Limb (tissue), 2 donors: ENCODE measurements around the gene ARHGEF33.

Source experiments
- DNase-seq, 2 donors: peaks; one replicate each; pipeline ENCODE4 v3.0.0-alpha.2; 2016; ENCODE audit errors: extremely low spot score in 2 of 2

Gene ARHGEF33

DNA sequence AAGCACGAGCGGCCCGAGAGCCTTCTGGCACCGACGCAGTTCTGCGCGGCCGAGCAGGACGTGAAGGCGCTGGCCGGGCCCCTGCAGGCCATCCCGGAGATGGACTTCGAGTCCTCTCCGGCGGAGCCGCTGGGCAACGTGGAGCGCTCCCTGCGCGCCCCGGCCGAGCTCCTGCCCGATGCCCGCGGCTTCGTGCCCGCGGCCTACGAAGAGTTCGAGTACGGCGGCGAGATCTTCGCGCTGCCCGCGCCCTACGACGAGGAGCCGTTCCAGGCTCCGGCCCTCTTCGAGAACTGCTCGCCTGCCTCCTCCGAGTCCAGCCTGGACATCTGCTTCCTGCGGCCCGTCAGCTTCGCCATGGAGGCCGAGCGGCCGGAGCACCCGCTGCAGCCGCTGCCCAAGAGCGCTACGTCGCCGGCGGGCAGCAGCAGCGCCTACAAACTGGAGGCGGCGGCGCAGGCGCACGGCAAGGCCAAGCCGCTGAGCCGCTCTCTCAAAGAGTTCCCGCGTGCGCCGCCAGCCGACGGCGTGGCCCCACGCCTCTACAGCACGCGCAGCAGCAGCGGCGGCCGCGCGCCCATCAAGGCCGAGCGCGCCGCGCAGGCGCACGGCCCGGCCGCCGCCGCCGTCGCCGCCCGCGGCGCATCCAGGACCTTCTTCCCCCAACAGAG, 70.4 kb downstream of the ARHGEF33 start:
- peak; percentile 90 for DNase-seq

DNA sequence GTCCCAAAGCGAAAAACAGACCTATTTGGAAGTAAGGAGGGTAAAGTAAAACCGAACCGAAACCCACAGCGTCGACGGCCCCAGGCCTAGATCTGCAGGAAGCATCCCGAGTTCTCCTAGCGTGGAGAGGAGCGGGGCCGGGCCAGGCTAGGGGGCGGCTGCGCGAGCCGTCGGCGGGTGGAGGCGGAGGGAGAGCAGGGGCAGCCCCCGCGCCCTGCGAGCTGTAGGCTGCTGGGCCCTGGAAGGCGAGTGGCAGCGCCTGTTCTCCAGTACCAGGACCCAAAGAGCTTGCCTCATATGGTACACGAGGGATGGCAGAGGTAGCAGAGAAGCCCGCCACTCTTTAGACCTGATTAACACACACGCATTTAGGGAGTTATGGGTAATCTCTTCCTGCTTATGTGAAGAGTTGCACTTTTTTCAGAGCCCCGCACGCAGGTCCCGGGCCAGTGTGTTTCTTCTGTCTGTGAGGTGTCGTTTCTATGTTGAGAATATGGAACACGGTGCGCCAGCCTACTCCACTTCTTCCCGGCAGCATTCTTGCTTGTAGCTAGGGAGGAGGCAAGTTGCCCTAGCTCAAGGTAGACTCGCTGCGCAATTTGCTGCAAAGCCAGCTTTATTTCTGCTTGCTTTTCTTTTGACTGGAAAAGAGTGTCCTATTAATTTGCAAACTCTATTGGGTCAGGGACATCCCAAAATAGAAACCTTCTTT, 71.1 kb downstream of the ARHGEF33 start:
- no peak for DNase-seq

DNA sequence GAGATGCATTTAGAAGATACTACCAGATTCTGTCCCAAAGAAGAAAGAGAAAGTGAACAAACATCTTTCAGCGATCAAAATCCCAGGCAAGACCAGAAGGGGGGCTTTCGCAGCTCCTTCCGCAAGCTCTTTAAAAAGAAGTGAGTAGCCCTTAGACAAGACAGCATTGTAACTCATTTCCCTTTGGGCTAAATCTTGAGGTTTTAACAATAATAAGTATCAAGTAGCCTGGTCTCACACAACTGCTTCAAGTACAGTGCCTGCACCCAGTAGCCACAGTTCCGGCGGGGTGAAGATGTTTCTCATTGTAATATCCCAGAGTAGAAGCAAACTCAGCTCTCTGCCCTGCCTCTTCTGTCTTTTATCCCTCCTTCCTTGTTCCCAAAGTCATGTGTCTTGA, 76.3 kb downstream of the ARHGEF33 start:
- no peak for DNase-seq

DNA sequence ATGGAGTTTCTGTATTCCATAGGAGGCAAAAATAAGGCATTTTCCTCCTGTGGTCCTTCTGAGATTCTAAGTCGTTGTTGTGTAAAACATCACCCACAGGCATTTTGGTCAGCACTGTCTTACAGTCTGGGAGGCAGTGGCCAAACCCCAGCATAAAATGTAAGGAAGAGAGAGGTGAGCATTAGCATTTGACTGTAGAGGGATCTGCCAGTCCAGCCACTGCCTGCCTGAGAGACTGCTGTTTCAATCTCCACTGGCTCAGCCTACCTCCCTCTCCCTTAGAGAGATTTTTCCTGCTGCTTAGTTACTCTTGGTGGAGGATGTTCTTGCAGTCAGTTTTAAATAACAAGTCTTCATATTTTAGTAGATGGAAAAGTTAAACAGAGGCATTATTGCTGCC, 77.0 kb downstream of the ARHGEF33 start:
- no peak for DNase-seq

DNA sequence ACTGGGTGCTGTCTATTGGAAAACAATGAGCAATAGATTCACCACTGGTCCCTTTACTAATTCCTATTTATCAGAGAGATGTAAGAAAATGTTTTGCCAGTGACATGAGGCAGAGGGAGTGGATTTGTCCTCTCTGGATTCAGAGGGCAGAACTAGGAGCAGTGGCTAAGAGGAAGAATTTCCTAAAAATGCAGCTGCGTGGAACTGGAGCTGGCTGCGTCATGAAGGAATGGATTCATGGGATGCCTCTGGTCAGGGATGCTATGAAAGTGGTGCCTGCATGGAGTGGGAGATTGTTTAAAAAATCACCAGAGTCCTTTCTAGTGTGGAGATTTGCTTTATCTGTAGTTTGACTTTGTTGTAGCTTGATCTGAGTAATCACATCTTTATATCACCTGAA, 78.3 kb downstream of the ARHGEF33 start:
- DNase-seq = no peak

DNA sequence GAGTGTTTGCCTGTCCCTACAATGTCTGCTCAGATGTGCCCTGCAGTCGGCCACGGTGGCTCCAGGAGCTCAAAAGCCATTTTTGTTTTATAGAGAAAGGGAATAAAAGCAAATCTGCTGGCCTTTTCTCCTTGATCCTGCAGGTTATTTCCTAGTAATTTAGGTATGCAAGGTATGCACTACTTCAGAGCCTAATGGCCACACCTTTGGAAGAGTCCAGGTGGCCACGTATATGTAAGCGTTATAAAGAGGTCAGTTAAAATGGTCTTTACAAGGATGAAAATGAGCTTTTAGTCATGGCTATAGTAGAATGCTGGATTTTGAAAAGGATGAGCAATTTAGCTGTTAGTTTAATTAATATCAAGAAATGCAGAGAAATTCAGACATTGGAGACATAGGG, 81.7 kb downstream of the ARHGEF33 start:
- DNase-seq = no peak

DNA sequence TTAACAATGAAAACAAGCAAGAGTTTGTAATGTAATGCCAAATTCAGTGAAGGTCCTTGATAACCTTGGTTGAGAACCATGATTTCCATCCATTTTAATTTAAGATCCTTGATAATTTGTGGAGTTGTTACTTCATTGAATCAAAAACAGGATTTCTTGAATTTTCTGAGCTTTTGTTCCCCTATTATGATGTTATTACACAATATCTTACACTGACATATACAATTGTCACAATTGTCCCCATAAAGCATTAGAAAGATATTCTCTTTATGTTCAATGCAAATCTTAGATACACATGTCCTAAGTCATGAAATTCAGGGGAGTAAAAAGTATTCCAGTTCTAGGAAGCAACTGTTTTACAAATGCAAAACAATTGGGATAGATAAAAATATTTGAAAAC, 83.6 kb downstream of the ARHGEF33 start:
- DNase-seq = no peak

DNA sequence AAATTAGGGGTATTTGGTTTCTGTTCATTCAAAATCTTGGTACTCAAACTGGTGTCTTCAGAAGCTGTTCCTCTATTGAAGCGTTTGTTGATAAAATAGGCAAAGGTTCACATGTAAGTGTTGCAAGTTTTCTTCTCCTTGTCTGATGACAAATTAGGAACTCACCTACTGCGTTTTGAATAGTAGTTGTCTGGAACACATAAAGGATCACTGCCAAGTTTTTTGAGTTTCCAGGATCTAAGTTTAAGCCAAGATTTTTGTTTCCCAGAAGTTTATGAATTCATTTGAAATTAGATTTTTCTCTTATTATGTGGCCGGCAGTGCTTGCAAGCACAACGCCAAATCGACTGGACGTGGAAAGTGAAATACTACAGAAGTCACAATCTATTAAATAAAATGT, 85.4 kb downstream of the ARHGEF33 start:
- DNase-seq = peak in 1 of 2 donors; percentile 24

DNA sequence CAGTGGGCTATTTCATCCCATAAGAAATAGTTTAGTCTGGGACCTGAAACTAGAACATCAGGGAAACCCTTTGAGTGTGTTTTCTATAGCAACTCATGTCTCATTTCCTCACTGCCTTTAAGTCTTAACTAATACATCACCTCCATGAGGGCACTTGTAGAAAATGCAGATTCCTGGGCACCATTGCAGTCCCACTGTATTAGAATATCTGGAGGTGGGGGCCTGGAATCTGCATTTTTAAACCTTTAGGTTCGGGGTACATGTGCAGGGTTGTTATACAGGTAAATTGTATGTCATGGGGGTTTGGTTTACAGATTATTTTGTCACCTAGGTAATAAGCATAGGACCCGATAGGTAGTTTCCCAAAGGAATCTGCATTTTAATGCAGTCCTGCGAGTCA, 87.4 kb downstream of the ARHGEF33 start:
- DNase-seq = no peak

DNA sequence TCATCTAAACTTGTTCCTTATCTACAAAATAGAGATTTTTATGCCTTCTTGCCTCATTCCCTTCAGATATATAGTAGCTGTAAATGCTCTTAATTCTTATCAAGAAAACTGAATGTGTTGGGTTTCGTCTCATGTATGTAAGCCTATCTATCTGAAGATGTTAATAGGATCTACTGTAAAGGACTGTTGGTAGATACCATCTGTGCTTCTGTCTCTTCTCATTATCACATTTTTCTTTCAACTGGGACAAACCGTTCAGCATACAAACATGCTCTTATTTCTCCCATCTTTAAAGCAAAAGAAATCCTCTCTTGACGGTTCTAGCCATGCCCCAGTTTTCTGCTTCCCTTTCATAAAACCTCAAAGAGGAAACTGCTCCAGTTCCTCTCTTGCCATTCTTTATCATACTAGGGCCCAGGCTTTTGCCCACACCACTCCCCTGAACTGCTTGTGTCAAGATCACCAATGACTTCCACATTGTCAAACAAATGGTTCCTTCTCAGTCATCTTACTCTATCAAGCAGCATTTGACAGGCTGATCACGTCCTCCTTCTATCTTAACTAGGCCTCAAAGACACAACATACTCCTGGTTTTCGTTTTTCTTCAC, 88.7 kb downstream of the ARHGEF33 start:
- DNase-seq = no peak

DNA sequence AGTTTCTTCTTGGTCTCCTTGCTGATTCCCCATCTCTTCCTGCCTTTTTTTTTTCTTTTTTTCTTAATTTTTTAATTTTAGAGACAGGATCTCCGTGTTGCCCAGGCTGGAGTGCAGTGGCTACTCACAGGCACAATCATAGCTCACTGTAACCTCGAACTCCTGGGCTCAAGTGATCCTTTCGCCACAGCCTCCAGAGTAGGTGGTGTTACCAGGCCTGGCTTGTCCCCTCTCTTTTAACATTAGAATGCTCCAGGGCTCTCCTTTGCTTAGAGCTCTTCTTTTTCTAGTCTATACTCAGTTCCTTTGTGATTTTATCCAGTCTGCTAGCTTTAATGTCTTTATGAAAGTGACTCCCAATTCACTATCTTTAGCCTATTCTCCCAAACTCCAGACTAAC, 89.2 kb downstream of the ARHGEF33 start:
- DNase-seq = no peak

DNA sequence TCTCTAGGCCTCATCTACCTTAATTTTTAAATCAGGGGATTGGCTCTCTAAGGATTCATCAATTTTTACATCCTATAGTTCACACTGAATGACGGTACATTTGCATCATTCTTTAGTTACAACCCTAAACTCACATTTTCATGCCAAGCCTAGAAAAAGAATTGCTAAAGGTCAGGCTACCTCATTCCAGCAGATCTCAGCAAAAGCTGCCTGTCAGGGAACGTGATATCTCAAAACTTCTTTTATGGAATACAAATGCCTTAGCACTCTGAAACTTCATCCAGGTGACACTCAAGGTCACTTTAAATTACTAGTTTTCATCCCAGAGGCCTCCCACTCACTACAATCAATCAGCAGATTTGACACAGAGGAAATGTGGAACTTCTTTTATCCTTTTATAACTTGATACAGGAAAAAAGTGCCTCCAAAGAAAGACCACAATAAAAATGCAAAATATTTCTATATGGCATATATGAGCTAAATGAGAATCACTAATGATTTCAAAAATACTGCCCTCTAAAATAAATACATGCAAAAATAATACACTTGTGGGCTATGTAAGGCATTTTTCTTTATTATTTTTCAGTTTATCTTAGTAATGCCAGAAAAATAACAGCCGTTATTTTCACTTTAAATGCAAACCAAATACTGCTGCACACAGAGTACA, 91.5 kb downstream of the ARHGEF33 start:
- DNase-seq = no peak

DNA sequence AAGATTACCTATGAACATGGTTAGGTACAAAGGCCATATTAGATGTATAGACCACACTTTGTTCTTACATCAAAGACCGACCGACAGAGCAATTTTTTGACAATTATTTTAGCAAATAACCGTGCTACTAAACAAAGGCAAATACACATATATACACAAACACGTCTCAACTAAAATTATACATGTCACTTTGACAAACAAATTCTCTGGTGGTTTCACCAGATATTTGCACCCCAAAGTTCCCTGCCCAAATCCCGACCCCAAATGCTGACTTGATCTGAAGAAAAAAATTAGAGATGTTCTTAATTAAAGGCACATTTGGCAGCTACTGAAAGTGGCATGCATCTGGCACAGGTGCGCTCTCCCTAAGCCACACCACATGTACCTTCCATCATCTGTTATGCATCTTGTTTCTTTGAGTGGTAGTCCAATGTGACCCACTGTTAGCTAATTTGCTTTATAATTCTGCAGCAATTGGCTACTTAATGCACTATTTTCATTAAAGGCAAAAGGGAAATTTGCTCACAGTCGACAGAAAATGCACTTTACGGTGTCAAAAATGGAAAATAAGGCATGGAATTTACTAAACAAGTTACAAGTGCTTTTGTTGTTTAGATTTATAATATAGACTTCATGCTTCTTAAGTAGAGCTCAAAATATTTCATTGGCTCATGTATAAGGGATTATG, 92.1 kb downstream of the ARHGEF33 start:
- DNase-seq = no peak

DNA sequence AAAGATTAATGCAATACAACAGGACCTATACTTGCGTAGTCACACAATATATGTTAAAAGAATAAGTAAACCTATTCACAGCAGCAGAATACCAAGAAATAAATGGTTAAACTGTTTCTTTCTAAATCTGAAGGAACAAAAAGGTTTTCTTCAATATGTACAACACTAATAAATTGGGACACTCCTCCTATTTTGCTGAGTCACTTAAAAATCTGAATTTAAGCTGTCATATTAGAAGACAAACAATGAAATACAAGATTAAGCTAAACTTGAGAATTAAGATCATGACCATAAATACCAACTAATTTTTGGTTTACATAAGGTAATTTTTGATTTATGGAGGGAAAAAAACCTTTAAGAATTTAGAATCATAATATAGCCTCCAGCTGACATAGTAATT, 92.8 kb downstream of the ARHGEF33 start:
- DNase-seq = no peak

DNA sequence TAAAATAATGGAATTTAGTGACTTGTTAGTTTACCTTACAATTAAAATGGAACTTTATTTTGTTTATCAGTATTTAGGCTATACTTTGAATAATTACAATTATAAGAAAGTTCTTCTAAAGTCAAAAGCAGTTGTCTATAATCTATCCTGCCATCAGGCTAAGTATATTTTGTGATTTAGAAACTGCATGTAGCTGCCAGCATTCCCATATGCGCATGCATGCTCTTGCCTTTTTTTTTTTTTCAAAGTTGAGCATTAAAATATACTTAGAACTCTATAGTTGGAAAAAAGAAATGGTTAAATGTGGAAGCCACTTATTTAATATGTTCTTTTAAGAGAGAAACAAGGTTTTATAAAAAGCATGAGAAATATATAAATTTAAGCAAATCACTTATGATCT, 99.0 kb downstream of the ARHGEF33 start:
- no peak for DNase-seq

DNA sequence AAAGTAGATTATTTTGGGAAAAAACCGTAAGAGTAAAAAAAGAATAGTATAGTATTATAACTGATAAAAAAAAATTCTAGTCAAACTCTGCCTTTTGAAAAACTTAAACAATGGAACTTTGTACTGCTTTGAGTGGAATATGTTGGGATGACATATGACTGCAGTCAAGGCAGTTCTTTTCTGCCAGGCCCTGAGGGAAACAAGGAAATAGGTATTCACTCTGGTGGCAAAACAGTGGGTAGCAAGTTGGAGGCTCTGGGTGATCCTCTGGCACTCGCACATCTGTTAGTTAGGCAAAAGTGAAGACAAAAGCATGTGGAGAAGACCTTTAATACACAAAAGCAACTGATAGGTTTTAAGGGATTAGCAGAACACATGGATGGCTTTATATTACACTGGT, 102.2 kb downstream of the ARHGEF33 start:
- DNase-seq = no peak

DNA sequence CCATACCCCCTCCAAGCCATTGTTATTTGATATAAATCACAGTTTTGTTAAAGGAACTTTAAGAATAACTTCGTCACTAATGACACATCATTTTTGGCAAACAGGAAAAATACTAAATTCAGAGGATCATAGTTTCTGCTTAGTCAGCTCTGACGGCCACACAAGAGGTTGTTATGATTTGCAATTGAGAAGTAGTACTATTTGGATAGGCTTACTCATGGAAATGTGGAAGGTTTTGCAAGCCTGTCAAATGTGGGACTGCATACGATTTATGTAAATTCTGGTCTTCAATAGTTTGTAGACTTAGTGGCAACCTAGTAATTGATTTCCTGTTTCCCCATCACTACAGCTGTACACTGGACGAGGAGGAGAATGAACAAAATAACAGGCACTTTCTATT, 108.1 kb downstream of the ARHGEF33 start:
- peak in 1 of 2 donors; percentile 9 for DNase-seq

DNA sequence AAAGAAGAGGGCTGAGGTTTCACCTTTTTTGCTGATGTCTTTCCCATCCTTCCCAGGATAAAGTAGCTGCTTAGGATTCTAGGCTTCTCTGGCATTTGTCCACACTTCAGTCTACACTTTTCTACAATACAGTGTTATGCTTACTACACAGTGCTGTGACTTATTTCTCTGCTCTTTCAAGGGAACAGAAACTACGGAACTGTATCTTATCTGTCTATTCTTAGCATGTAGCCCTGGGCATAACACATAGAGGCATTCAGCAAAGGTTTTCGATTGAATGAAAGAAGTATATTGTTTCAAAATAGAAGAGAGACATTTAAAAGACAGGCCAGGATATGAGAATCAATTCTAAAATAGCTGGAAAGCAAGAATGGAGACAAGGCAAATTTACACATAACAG, 110.9 kb downstream of the ARHGEF33 start:
- DNase-seq = no peak

DNA sequence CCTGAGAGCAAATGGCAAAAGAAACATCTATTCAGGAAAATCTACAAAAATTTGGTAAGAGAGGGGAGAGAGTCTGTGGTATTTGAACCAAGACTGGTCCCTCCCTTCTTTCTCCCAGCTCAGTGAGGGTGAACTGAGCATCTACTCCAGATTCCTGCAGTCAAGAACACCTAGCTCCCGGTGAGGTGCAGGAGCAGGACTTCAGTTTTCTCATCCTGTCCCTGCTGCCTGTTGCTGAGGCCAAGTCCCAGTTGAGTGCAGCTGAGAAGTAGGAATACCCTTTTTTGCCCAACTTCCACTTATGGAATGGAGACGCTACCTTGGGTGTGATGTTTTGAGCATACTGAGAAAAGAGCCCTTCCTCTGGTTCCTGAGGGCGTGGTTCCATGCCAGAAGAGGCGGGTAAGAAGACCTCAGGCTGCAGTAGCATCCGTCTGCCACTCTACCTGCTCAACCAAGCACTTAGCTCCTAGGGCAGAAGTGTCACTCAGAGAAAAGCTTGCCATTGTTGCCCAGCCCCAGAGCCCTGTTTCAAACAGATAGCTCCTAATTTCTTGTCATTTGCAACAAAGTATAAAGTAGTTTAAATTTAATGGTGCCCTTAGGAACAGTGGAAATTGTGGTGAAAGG, 118.3 kb downstream of the ARHGEF33 start:
- DNase-seq = no peak

DNA sequence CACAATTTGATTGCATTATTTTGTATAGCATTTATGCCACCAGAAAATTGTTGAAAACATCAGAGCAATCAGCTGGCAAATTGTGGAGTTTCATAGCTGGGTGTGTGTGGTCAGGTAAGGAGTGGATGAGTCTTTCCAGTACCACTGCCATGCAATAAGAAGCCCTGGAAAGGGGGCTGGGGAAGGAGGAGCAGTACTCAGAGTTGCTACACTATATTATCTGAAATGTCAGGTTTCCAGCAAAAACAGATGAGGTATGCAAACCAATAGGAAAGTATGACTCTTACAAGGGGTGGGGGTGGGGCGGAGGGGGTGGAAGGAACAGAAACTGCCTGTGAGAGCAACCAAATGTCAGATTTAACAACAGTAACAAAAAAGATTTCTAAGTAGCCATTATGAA, 119.0 kb downstream of the ARHGEF33 start:
- no peak for DNase-seq

DNA sequence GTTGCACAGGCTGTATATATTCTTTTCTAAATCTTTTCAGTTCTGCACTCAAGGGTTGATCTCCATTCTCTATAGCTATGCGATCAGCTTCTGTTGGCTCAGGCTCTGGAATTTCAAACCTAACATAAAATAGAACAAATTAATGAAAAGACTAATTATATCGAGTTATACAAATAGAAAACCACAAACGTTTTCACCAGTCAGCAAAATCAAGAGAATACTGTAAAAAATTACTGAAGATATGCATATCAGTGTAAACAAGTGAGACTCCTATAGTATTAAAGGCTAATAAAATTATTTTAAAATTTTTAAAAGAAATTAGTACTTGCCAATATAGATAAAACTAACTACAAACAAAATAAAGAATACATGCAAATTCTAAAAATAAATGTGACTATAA, 124.2 kb downstream of the ARHGEF33 start:
- DNase-seq = no peak
